Body of pancreas (tissue), 4 donors: Measurements from ENCODE around the gene IPO11.

Source experiments
- CTCF ChIP-seq, 7 experiments: fragments of 450-650 bp in 4 of 7; fragments of 200-600 bp in 3 of 7; sonication (generic) in 3 of 7; IDR thresholded peaks; one replicate each; pipeline ENCODE4 v1.5.1; 2016 to 2019; ENCODE audit warnings: antibody characterized with exemption in 7 of 7
- POLR2A ChIP-seq, 3 donors: fragments of 450-650 bp; IDR thresholded peaks; one replicate each; pipeline ENCODE4 v1.6.1; 2016; ENCODE audit warnings: antibody characterized with exemption in 3 of 3, mild to moderate bottlenecking in 2 of 3

GRCh38 chr5:62589504-62589903 is 176.9 kb downstream of the IPO11 start:
- TF ChIP-seq CTCF (IDR thresholded peaks at IDR 0.05) (no peak), POLR2A (IDR thresholded peaks at IDR 0.05) (no peak)
